Muscle layer of colon (tissue), 2 donors: ENCODE data around the gene MT1G.
"Not testable (repeated sequence)": the region's sequence is repeated elsewhere in the genome, so short reads cannot be mapped to it uniquely, and the experiment has no call there.

Source experiments
- H3K27ac ChIP-seq: one replicate; pipeline ENCODE4 v1.7.0; 2013; ENCODE audit warnings: low read depth, mild to moderate bottlenecking, low read length, moderate library complexity
- H3K27me3 ChIP-seq, 2 donors: one replicate each; pipeline ENCODE4 v1.7.0; 2013; ENCODE audit warnings: low read length in 2 of 2, mild to moderate bottlenecking in 2 of 2; ENCODE audit not compliant: insufficient read depth in 2 of 2, control insufficient read depth in 1 of 2
- H3K36me3 ChIP-seq: one replicate; pipeline ENCODE4 v1.7.0; 2013; ENCODE audit warnings: mild to moderate bottlenecking, low read length; ENCODE audit not compliant: insufficient read depth
- H3K4me1 ChIP-seq: one replicate; pipeline ENCODE4 v1.7.0; 2013; ENCODE audit warnings: mild to moderate bottlenecking, low read length; ENCODE audit not compliant: insufficient read depth
- H3K4me3 ChIP-seq, 2 donors: one replicate each; pipeline ENCODE4 v1.7.0; 2013; ENCODE audit warnings: low read length in 2 of 2, low read depth in 1 of 2, mild to moderate bottlenecking in 1 of 2, moderate library complexity in 1 of 2
- H3K9ac ChIP-seq: one replicate; pipeline ENCODE4 v1.7.0; 2013; ENCODE audit warnings: low read length
- H3K9me3 ChIP-seq: one replicate; pipeline ENCODE4 v1.7.0; 2013; ENCODE audit warnings: mild to moderate bottlenecking, low read length
- donor health status: abdominal sarcoma.
- donor health status: Adenocarcinoma of cecum.

The MT1G gene

GRCh38 chr16:56683424-56684172 lies 15.7 kb upstream of the MT1G start:
- no peak overlapping the region for H3K9ac ChIP-seq
- peak overlapping the region in 1 of 2 donors; percentile 74 for H3K4me3 ChIP-seq
- no peaks in the 10 kb centered on the region for H3K27me3 ChIP-seq
- no peaks in the 10 kb centered on the region for H3K36me3 ChIP-seq
- H3K4me1 ChIP-seq, result peaks cover 30% of the 10 kb centered on the region
- peak overlapping the region; percentile 4 for H3K27ac ChIP-seq
- H3K9me3 ChIP-seq, result no peaks in the 10 kb centered on the region

- H3K36me3 ChIP-seq, result no peaks in the 10 kb centered on the region
These were observed 15.0 kb upstream of the MT1G start for GRCh38 chr16:56682703-56683397.

GRCh38 chr16:56681939-56682702 lies 14.3 kb upstream of the MT1G start, which contains the start of gene MT1X:
TSS of gene MT1X (plus strand) at chr16:56682470. CDS start at chr16:56682541, 71 bp downstream.
- no peaks in the 10 kb centered on the region for H3K9me3 ChIP-seq
- peak within 1 kb of the TSS; percentile 96 for H3K27ac ChIP-seq
- no peaks in the 10 kb centered on the region for H3K27me3 ChIP-seq
- H3K9ac ChIP-seq, result peak within 1 kb of the TSS; percentile 62
- peaks cover 30% of the 10 kb centered on the region for H3K4me1 ChIP-seq
- peak within 1 kb of the TSS; percentile 61 to 74 for H3K4me3 ChIP-seq
- H3K36me3 ChIP-seq, result no peaks in the 10 kb centered on the region

More at GRCh38 chr16:56682703-56683397, 15.0 kb upstream of the MT1G start:
- peak overlapping the region; percentile 78 for H3K27ac ChIP-seq
- peaks cover 30% of the 10 kb centered on the region for H3K4me1 ChIP-seq
- H3K27me3 ChIP-seq, result no peaks in the 10 kb centered on the region
- no peaks in the 10 kb centered on the region for H3K9me3 ChIP-seq
- H3K9ac ChIP-seq, result peak overlapping the region; percentile 62
- peak overlapping the region; percentile 61 to 74 for H3K4me3 ChIP-seq

- H3K9ac ChIP-seq, result no peak overlapping the region
- no peaks in the 10 kb centered on the region for H3K36me3 ChIP-seq
- peaks cover 12 to 22% of the 10 kb centered on the region in 2 donors for H3K27me3 ChIP-seq
- H3K4me1 ChIP-seq, result peaks cover 28% of the 10 kb centered on the region
- no peak overlapping the region for H3K4me3 ChIP-seq
- no peak overlapping the region for H3K27ac ChIP-seq
- no peaks in the 10 kb centered on the region for H3K9me3 ChIP-seq
These were observed 12.0 kb upstream of the MT1G start for GRCh38 chr16:56679818-56680217.

GRCh38 chr16:56679078-56679730 lies 11.3 kb upstream of the MT1G start:
- H3K27me3 ChIP-seq, result peaks cover 12 to 22% of the 10 kb centered on the region in 2 donors
- H3K9ac ChIP-seq, result no peak overlapping the region
- H3K36me3 ChIP-seq, result no peaks in the 10 kb centered on the region
- no peaks in the 10 kb centered on the region for H3K9me3 ChIP-seq
- no peak overlapping the region for H3K27ac ChIP-seq
- H3K4me3 ChIP-seq, result no peak overlapping the region
- H3K4me1 ChIP-seq, result peaks cover 21% of the 10 kb centered on the region

GRCh38 chr16:56677474-56677873 lies 9.6 kb upstream of the MT1G start:
- Histone ChIP-seq H3K27ac (no peak overlapping the region), H3K27me3 (peaks cover 12 to 32% of the 10 kb centered on the region in 2 donors), H3K4me1 (peaks cover 4% of the 10 kb centered on the region), H3K9me3 (no peaks in the 10 kb centered on the region), H3K36me3 (no peaks in the 10 kb centered on the region), H3K4me3 (no peak overlapping the region), H3K9ac (no peak overlapping the region)

GRCh38 chr16:56675685-56676210 lies 7.9 kb upstream of the MT1G start:
- Histone ChIP-seq H3K9me3 (no peaks in the 10 kb centered on the region), H3K36me3 (no peaks in the 10 kb centered on the region), H3K27ac (no peak overlapping the region), H3K4me3 (no peak overlapping the region), H3K27me3 (peaks cover 12 to 35% of the 10 kb centered on the region in 2 donors), H3K4me1 (peaks cover 4% of the 10 kb centered on the region), H3K9ac (no peak overlapping the region)

- H3K36me3 ChIP-seq, H3K9me3 ChIP-seq, H3K27ac ChIP-seq, H3K4me1 ChIP-seq, H3K4me3 ChIP-seq, H3K9ac ChIP-seq: not testable (repeated sequence)
- H3K27me3 ChIP-seq, result peaks cover 18 to 46% of the 10 kb centered on the region in 2 donors
These were observed 6.7 kb upstream of the MT1G start for GRCh38 chr16:56674570-56674969.

GRCh38 chr16:56673921-56674320 lies 6.1 kb upstream of the MT1G start:
- no peak overlapping the region for H3K4me3 ChIP-seq
- H3K36me3 ChIP-seq, result no peaks in the 10 kb centered on the region
- no peak overlapping the region for H3K27ac ChIP-seq
- no peak overlapping the region for H3K9ac ChIP-seq
- peaks cover 23 to 53% of the 10 kb centered on the region in 2 donors for H3K27me3 ChIP-seq
- peaks cover 4% of the 10 kb centered on the region for H3K4me1 ChIP-seq
- no peaks in the 10 kb centered on the region for H3K9me3 ChIP-seq

- Histone ChIP-seq H3K27ac (no peak overlapping the region), H3K4me3 (no peak overlapping the region), H3K9ac (no peak overlapping the region), H3K27me3 (peaks cover 29 to 63% of the 10 kb centered on the region in 2 donors), H3K36me3 (no peaks in the 10 kb centered on the region), H3K9me3 (no peaks in the 10 kb centered on the region), H3K4me1 (peaks cover 4% of the 10 kb centered on the region)
These were observed 5.1 kb upstream of the MT1G start for GRCh38 chr16:56672761-56673536.
